Measurements from ENCODE around the gene DHRS7B.
"Not testable (repeated sequence)": the region's sequence is repeated elsewhere in the genome, so short reads cannot be mapped to it uniquely, and the experiment has no call there.

Gene DHRS7B

GRCh38 chr17:21210411-21211076 lies 83.8 kb downstream of the DHRS7B start:
- no peak for DNase-seq (ENCODE audit: low spot score)

GRCh38 chr17:21211825-21212479 lies 85.2 kb downstream of the DHRS7B start:
- no peak for DNase-seq (ENCODE audit: low spot score)

DNA sequence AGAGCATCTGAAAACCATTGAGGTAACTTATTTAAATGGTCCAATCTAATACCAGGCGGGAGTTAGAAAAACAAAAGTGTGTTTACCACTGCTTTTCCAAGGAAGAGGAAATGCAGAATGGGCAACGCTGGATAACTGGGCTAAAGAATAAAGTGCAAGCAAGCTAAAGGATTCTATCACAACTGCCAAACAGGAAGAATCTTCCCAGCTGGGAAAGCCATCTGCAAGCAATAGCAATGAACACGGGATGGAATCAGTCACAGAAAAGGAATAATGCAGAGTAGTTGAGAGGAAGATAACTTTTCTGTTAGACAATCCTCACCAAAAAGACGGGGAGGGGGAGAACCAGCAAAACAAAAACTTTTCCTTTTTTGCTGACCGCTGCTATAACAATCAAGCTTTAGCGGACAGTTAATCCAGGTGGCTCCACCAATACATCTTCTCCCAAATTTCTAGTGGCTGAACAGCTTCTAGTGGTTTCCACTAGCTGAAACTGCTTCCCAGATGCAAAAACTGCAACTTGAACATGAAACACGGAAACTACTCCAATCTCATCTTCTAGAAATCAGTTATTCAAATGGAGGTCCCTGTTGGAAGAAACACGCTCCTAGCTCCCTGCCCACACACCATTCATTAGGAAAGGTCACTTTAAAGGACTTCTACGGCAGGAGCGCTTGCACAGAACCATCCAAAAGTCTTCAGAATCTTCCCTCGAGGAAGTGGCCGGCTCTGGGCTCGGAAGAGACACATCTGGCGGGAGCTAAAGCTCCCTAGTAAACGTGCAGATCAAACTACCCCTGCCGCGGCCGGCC lies 86.3 kb downstream of the DHRS7B start:
- DNase-seq (ENCODE audit: low spot score), result peak; percentile 10

- peak; percentile 8 for DNase-seq (ENCODE audit: low spot score)
Observed at GRCh38 chr17:21213638-21214014, 86.9 kb downstream of the DHRS7B start.

DNA sequence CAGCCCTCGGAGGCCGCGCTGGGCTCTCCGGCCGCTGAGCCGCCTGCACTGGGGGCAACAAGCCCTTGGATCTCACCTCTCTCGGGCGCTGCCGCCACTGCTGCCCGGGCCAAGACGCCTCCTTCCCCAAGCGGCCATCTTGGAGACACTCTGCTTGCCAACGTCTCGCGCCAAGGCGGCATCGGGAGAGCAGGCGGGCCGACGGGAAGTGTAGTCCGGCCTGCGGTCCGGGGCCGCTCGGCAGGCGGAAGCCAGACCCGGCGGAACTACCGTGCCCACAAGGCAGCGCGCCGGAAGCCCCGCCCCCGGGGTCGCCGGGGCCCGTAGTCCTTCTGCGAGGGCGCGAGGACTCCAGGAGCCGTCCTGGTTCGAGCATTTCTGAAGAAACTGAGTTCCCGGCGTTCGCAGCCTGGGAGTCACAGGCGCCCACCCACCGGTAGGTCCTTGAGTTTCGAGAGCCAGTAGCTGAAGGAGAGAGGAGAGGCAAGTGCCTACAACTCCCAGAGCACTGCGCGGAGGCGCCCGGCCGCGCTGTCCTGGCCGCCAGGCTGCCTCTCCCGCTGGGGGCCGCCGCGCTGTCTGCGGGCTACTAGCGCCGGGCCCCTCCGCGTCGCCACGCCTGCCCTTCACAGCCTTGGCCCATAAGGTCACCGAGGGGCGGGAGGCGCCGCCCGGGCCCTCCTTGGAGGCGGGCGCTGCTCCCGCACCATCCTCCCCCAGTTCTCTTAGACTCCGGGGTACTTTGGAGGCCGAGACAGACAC lies 87.4 kb downstream of the DHRS7B start, which contains the start of gene TMEM11:
Gene TMEM11 (minus strand): TSS at position 147 of the 762 bp plus-strand sequence. CDS start 9 bp downstream, at position 138.
- DNase-seq (ENCODE audit: low spot score), result peak; percentile 94

- DNase-seq (ENCODE audit: low spot score), result peak; percentile 44
Observed at GRCh38 chr17:21214777-21215541, 88.2 kb downstream of the DHRS7B start.

- DNase-seq (ENCODE audit: low spot score), result no peak
Observed at GRCh38 chr17:21215935-21216334, 89.2 kb downstream of the DHRS7B start.

DNA sequence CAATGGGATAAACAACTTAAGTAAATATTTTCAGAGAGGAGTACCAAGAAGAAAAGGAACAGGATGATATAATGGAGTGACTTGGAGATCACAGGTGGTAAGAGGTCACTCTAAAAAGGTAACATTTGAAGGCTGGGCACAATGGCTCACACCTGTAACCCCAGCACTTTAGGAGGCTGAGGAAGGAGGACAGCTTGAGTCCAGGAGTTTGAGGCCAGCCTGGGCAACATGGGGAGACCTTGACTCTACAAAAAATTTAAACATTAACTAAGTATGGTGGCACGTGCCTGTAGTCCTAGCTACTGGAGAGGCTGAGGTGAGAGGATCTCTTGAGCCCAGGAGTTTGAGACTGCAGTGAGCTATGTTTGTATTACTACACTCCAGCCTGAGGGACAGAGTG lies 90.6 kb downstream of the DHRS7B start:
- no peak for DNase-seq (ENCODE audit: low spot score)

DNA sequence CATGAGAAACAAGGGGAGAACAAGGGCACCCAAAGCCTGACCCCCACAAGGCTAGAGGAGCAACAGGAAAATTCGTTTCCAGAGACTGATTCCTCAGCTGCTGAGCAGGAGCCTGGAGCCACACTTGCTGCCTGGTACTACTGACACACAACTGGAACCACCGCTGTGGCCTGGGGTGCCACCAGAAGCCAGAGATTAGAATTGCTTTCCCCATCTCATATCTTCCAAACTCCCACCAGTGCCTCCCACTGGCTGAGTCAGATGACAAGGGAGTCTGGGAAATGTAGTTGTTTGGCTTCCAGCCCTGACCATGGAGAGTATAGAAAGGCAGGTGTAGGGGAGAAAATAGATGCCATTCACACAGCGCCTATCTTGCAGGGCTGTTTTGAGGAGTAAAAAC lies 91.3 kb downstream of the DHRS7B start:
- DNase-seq (ENCODE audit: low spot score), result no peak

- no peak for DNase-seq (ENCODE audit: low spot score)
Observed at GRCh38 chr17:21218831-21219380, 92.1 kb downstream of the DHRS7B start.

DNA sequence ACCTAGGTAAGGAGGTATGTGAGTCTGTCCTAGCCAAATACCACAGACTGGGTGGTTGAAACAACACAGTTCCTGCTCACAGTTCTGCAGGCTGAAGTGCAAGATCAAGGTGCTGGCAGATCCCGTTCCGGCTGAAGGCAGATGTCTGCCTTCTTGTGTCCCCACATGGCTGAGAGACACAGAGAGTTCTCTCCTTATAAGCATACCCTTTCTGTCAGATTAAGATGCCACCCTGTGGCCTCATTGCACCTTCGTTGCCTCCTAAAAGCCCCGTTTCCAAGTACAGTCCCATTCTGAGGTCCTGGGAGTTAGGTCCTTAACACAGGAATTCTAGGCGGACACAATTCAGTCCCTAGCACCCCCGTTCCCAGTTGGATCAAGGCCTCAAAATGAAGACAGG lies 96.3 kb downstream of the DHRS7B start:
- no peak for DNase-seq (ENCODE audit: low spot score)

DNA sequence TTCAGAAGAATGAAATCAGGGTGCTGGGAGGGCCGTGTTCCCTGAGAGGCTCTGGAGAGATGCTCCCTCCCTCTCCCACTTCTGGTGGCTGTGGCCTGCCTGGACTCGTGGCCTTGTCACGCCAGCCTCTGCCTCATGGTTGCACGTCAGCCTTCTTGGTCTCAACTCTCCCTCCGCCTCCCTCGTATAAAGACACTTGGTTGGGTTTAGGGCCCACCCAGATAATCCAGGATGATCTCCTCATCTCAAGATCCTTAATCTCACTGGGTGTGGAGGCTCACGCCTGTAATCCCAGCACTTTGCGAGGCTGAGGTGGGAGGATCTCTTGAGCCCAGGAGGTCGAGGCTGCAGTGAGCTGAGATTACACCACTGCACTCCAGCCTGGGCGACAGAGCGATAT lies 100.5 kb downstream of the DHRS7B start:
- not testable (repeated sequence) for DNase-seq (ENCODE audit: low spot score)

GRCh38 chr17:21228111-21228510 lies 101.3 kb downstream of the DHRS7B start:
- no peak for DNase-seq (ENCODE audit: low spot score)

DNA sequence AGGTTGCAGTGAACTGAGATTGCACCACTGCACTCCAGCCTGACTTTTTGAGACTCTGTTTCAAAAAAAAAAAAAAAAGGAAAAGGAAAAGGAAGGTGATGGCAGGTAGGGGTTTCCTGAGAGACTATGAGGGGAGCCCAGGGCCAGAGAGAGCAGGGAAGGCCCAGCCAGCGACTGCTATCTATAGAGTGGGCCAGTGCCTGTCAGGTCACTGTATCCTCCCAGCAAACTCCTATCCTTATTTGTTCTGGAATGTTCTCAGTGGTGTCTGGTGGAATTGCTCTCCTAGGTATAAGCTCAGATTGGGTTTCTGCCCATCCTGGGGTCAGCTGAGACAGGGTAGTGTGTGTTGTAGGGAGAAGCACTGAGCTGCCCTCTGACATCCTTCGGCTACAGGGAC lies 102.1 kb downstream of the DHRS7B start:
- DNase-seq (ENCODE audit: low spot score), result no peak

- DNase-seq (ENCODE audit: low spot score), result no peak
Observed at GRCh38 chr17:21231533-21231932, 104.8 kb downstream of the DHRS7B start.

- DNase-seq (ENCODE audit: low spot score), result no peak
Observed at GRCh38 chr17:21232033-21232749, 105.4 kb downstream of the DHRS7B start.

GRCh38 chr17:21233581-21234347 lies 107.0 kb downstream of the DHRS7B start:
- DNase-seq (ENCODE audit: low spot score), result no peak

- DNase-seq (ENCODE audit: low spot score), result no peak
Observed at GRCh38 chr17:21235921-21236320, 109.2 kb downstream of the DHRS7B start.

DNA sequence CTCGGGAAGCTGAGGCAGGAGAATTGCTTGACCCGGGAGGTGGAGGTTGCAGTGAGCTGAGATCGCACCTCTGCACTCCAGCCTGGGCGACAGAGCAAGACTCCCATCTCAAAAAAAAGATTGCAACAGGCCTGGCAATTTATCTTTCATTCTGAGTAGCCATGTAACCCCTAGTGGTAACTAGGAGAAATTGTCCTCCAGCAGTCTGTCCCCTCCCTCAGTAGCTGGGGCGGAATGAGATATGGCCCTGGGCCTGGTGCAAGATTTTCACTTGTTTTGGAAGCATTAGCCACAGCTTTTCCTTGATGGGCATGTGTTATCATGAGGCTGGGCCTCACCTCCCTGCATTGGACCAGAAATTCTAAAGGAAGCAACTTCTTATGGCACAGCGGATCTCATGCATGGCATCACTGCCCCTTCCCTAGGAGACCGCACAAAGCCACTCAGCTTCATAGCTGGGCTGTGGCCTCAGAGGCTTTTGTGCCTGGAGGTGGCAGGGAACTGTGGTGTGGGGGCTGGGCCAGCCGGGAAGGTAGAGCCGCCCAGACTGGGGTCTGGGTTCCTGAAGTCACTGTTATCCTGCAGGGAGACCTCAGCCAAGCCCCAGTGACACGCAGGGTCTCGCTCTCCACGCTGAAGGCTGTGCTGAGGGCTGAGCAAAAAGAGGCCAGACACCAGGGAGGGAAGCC lies 113.1 kb downstream of the DHRS7B start:
- DNase-seq (ENCODE audit: low spot score), result no peak
